Measurements from ENCODE around the gene FCHSD2. TPM values are rescaled to one million over a fixed set of nuclear protein-coding genes. Genes with fewer than 3 reads are reported as not detected.
"Not testable (repeated sequence)": the region's sequence is repeated elsewhere in the genome, so short reads cannot be mapped to it uniquely, and the experiment has no call there.

Gene FCHSD2
- total and polyA plus RNA-seq, 2 of the 13 experiments (the other 11 are each of a cell fraction or from before 2014, with no cell fraction given) = 20.5 to 24.8 TPM

GRCh38 chr11:73135346-73136284 is 6.5 kb downstream of the FCHSD2 start (continued):
- TF ChIP-seq SOX13 (IDR thresholded peaks at IDR 0.05) (no peak), SOX13 (CRISPR knock-in tag; conservative IDR thresholded peaks at IDR 0.05 in 1 of 2, IDR thresholded peaks at IDR 0.05 in 1 of 2) (peak in 1 of 2 experiments; percentile 59; a peak in 2 of 4 replicates), POLR2AphosphoS2 (IDR thresholded peaks at IDR 0.05; ENCODE audit: low read depth, low read length) (no peak), THRA (CRISPR knock-in tag; IDR thresholded peaks at IDR 0.05; ENCODE audit: borderline replicate concordance) (no peak)
- TF ChIP-seq, protein P1, sequence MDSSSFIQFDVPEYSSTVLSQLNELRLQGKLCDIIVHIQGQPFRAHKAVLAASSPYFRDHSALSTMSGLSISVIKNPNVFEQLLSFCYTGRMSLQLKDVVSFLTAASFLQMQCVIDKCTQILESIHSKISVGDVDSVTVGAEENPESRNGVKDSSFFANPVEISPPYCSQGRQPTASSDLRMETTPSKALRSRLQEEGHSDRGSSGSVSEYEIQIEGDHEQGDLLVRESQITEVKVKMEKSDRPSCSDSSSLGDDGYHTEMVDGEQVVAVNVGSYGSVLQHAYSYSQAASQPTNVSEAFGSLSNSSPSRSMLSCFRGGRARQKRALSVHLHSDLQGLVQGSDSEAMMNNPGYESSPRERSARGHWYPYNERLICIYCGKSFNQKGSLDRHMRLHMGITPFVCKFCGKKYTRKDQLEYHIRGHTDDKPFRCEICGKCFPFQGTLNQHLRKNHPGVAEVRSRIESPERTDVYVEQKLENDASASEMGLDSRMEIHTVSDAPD (CRISPR knock-in tag; IDR thresholded peaks at IDR 0.05) = no peak

DNA sequence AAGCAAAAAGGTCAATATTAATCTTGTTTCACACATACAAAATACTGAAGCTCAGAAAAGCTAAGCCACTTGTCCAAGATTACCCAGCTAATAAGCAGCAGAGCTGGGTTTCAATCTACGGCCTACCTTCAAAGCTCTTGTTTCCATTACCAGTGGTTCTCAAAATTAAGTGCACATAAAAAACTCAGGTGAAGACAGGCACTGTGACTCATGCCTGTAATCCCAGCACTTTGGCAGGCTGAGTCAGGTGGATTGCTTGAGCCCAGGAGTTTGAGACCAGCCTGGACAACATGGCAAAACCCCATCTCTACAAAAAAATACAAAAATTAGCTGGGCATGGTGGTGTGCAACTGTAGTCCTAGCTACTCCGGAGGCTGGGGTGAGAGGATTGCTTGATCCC is 9.8 kb downstream of the FCHSD2 start:
- H4K20me1 ChIP-seq (ENCODE audit: insufficient read depth, low read length); H3K9me3 ChIP-seq (ENCODE audit: low read length); intact Hi-C loops (cut with micrococcal nuclease; ENCODE audit: unreplicated experiment); H3K27ac ChIP-seq (ENCODE audit: extremely low read length, insufficient read depth, low read length); in situ Hi-C loops (cut with HindIII; ENCODE audit: extremely low pct_ligation_motif_present, low pct_unique_long_range_greater_than_20kb); FAIRE-seq; H3K9ac ChIP-seq (ENCODE audit: insufficient read depth, low read depth, low read length); BruUV-seq (replicated peaks); H3K27me3 ChIP-seq (ENCODE audit: control insufficient read depth in 1 of 2, insufficient read depth in 2 of 2, low read length in 2 of 2); DNase-seq (ENCODE audit: low spot score); CTCF ChIA-PET (ENCODE audit: low intra/inter-chr PET ratio, low total read pairs); H3K4me2 ChIP-seq (ENCODE audit: low read depth, low read length); H2AFZ ChIP-seq (ENCODE audit: low read length); ATAC-seq; H3K4me3 ChIP-seq (replicated peaks in 1 of 3; ENCODE audit: insufficient read depth in 1 of 3, low read depth in 2 of 3, low read length in 3 of 3): not testable (repeated sequence)
- POLR2A ChIA-PET = interaction anchor here (0.7 kb wide), 1 partner anchor 1345 kb away, joined by 3 read pairs; no protein-coding TSS in a partner anchor
- TF ChIP-seq FOSL2 (CRISPR knock-in tag; IDR thresholded peaks at IDR 0.05) = peak; percentile 37; the same call in 1 of the 2 replicates
- Histone ChIP-seq H3K79me2 (ENCODE audit: insufficient read depth, low read length) (peaks cover 84% of the 10 kb centered on the region), H3K36me3 (replicated peaks in 1 of 2; ENCODE audit: control insufficient read depth in 1 of 2, insufficient read depth in 2 of 2, low read length in 2 of 2) (peaks cover 7 to 58% of the 10 kb centered on the region in 2 experiments; a peak in 4 of 5 replicates), H3K4me1 (ENCODE audit: insufficient read depth, low read length) (peaks cover 37% of the 10 kb centered on the region)
- 96% methylated on average over 2 of the region's 2 CpGs for WGBS (ENCODE audit: low lambda C conversion rate)
